GM21786 (cell line): ENCODE measurements around the gene BLACAT1.
A peak's percentile ranks its signal among the peaks of the same experiment; 100 is the strongest.

Experiments
- ATAC-seq: cut with Tn5 transposase; IDR thresholded peaks from one replicate; pipeline ENCODE4 v1.9.1; 2021; ENCODE audit not compliant: unreplicated experiment

BLACAT1 gene

DNA sequence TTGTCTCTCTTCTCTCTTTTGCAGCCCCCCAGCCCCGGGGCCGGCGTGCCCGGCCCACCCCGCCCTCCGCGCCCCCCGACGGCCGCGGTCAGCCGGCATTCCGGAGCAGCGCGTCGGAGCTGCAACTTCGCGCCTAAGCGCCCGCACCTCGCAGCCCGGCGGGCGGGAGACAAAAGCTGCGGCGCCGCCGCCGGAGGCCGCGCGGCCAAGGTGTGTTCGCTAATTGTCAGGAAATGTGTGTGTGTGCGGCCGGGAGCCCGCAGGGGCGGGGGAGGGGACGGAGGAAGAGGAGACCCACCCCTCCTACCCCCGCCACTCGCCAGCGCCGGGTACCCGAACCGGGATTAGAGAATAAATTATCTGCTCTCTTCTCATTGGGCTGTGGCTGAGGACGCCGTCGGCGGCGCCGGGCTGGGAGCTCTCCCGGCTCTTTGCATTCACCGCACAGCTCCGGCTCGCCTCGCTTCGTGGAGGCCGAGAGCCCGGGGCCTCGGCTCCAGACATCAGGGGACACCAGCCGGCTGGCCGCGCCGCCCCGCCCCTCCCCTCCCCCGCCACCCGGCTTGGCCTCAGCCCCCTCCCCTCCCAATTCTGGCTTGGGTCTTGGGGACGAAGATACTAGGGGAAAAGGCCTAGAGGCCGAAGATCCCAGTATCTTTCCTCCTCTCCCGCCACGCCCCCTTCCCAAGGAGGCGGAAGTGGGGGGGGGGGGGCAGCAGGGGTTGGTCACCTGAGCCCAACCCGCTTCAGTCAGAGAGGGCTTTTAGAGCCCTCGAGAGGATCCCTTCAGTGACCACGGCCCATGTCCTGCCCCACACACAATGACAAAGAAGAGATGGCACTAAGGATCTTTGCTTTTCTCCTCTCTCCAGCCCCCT is 1.3 kb upstream of the BLACAT1 start:
- ATAC-seq = no peak

DNA sequence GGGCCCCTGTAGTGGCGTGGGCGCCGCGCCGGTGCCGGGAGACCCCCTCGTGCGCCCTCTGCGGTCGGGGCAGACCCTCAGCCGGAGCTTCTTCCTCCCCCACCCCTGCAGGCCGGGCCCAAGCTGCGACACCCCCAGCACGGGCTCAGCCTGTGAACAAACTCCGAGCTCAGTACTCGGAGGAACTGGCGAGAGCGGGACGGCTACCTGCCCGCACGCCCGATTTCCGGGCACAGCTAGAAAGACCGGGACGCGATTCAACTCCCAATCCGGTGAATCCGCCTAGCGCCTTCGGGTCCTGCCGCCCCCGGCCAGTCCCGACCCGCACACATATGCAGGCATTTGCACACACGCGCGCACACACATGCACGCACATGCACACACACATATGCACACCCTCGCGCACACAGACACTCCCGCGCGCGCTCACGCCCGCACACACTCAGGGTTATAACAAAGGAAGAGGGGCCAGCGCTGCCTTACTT is 580 bp upstream of the BLACAT1 start:
- no peak for ATAC-seq

DNA sequence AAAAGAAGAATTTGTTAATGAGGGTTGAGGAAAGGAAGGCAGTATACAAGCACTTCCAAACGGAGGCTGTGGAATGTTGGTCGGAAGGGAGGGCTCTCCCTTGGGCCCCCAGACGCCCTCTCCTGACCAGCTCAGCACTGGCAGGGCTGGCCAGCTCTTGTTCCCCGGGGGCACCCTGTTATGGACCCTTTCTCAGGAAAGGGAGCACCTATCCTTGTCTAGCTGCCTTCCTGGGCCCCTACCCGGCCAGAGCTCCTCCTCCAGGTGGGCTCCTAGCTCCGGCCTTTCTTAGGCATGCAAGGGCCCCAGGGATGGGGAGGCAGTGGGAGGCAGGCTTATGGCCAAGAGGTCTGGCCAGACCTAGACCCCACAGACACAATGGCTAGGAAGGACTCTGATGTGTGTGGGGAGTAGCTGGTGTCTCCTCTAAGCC is 926 bp downstream of the BLACAT1 start:
- no peak for ATAC-seq

DNA sequence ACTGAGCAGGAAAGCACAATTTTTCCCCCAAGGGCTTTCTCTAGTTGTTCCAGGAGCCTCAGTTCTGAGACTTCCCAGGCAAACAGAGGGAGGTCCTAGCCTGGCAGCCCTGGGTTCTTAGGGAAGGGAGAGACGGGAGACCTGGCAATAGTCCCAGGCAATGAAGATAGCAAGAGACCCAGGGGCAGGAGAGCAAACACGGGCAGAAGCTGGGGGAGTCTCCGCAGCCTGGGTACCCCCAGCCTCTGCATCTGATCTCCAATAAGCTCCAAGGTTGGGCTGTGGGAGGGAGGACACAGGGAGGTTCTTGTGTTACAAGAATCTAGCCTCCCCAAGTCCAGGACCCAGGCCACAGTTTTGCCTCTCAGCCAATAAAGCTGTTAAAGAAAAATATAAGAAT is 2.4 kb downstream of the BLACAT1 start:
- no peak for ATAC-seq

DNA sequence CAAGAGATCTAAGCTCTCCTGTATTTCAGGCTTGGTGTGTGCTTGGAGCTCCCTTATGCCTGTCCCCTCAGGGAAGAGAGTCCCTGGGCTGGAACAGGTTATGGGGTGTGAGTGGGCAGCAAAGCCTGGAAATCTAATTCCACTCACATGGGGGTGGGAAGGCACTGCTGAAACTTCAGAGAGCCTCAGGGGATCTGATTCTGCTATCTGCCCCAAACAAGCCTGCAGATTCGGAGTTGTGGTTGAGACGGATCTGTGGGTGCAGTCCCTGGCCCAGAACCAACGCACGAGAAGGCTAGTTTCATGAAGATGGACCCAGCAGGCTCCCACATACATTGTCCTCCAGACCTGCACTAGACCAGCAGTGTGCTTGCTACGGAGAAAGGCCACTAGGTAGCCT is 2.9 kb downstream of the BLACAT1 start:
- no peak for ATAC-seq

DNA sequence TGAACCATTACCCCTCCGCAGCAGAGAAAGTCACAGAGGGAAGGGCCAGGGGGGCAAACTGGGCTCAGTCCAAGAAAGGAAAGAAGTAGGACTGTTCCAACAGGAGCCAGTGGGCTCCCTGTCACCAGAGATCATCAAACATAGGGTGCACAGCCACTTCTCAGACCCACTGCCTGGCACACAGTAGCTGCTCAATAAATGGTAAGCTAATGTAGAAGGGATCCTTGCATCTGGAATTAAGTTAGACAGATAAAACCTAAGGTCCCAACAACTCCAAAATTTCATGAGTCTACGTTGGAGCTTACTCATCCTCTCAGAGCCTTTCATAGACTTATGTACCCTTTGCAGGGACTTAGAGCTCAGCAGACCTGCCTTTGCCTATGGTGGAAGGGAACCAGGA is 3.5 kb downstream of the BLACAT1 start:
- ATAC-seq = no peak

DNA sequence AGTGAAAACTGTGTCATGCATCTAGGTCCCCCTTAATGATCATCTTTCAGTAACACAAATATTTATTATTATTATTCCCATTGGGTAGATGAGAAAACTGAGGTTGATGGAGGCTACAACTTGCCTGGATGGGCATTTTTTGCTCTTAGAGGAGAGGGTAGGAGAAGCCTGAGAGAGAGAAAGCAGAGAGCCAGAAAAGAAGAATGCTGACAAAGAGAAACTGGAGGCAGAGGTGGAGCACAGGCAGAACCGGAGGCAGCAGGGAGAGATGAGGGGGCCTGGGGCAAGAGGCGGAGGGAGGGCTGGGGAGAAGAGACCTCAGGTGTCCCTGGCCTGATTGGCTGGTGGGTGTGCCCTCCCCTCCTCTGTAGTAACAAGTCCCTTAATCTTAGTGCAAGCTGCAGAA is 4.1 kb downstream of the BLACAT1 start:
- no peak for ATAC-seq

DNA sequence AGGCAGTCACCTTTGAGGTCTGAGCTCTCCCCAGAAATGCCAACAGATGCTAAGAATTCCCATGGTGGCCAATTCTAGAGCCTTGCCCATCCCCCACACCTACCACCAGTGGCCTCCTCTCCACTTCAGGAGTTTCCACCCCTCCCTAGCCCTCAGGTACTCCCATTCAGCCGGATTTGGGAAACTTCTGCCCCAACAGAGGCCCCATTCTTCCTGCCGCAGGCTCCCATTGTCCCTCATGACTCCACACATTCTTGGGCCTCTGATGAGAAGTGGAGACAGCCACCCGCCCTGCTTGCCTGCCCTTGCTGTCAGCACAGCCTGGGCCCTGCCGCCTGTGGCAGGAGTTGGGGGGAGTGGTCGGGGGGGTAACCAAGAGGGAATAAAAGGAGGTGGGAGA is 4.6 kb downstream of the BLACAT1 start:
- ATAC-seq = no peak

DNA sequence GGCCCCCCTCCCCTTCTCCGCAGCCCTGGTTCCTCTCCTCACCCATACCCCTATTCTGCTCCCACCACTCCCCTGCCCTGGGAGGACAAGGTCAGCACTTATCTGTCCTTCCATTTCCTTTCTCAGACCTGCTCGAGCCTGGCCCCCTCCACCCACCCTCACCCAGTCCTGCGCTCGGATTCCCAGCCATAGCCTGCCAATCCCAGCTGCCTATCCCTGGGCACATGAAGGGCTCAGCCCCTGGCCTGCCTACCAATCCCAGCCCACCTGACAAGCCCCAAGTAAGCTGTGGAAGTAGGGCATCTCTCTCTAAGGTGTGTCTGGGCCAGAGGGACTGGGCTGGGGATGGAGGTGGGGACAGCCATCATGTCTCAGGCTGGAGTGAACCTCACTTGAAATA is 5.4 kb downstream of the BLACAT1 start:
- no peak for ATAC-seq

DNA sequence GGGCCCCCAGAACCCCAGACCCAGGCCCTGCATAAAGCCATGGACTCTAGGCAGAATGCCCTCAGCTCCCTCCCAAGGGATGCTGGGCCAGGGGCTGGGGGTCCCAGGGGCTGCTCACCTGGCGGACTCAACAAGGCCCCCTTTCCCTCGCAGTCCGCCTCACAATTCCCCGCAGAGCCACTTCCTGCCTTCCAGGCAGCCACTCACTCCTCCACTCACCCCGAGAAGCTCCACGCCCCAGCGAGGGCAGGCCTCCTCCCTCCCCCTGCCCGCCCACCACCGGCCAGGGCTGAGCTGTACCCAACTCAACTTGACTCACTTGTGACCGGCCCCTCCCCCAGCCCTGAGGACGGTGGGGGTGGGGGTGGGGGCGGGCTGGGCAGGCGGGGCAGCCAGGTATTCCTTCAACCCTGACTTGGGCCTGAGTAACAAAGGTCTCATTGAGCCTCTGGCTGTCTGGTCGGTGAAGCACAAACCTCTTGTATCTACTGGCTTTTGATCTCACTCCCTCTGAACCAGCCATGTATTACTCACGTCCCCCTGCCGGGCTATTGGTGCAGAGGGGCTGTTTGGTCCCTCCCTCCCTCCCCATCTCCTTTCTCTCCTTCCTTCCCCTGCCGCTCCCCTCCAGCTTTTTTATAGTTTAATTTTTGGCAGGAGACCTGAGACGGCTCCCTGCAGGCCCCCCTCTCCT is 5.9 kb downstream of the BLACAT1 start:
- peak; percentile 58 for ATAC-seq

DNA sequence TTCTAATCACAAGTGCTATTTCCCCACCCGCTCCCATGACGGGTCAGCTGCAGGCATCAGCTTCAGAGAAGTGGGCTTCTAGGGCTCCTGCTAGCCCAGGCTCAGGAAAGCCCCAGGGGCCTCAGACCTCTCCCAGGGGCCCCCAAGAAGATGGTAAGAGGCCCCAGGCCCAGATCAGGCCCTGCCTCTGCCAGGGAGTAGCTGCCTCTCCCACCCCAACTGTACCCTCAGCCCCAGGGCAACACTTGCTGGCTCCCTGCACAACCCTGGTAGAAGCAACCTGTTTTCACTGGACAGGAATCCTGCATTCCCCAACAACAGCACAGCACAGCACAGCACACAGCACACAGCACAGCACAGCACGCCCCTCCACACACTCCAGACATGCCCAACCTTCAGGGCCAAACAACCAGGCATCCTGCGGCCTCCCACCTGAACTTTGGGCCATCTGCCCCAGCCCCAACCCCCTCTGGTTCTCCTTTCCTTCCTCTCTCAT is 6.5 kb downstream of the BLACAT1 start:
- no peak for ATAC-seq

DNA sequence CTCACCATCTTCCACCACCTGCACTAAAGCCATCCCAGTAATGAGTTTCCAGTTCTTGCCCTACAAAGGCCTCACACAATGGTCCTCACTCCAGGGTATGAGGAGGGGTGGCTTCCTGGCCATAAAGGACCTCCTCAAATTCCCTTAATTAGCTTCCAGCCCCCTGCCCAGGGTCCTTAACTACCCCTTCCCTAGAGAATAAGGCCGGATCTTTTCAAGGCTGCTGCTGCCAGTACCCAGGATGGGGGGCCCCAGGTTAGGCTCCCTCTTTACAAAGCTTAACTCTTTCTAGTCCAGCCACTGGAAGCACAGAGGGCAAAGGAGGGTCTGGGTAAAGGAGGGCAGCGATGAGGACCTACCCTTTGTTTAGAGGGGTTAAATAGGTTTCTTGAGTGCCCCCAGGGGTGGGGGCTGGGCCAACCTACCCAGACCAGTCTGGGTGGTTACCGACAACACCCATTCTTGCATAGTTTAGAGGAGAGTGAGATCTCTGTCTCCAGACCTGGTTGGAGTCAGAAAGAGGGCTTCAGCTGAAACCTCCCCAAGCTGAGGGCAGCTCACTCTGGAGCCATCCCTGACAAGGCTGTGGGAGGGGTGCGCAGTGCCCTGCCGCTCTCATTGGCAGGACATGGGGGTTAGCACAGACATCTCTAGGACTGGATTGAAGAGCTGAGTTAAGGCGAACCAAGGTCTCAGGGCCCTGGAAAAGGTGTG is 7.1 kb downstream of the BLACAT1 start:
- ATAC-seq = no peak

DNA sequence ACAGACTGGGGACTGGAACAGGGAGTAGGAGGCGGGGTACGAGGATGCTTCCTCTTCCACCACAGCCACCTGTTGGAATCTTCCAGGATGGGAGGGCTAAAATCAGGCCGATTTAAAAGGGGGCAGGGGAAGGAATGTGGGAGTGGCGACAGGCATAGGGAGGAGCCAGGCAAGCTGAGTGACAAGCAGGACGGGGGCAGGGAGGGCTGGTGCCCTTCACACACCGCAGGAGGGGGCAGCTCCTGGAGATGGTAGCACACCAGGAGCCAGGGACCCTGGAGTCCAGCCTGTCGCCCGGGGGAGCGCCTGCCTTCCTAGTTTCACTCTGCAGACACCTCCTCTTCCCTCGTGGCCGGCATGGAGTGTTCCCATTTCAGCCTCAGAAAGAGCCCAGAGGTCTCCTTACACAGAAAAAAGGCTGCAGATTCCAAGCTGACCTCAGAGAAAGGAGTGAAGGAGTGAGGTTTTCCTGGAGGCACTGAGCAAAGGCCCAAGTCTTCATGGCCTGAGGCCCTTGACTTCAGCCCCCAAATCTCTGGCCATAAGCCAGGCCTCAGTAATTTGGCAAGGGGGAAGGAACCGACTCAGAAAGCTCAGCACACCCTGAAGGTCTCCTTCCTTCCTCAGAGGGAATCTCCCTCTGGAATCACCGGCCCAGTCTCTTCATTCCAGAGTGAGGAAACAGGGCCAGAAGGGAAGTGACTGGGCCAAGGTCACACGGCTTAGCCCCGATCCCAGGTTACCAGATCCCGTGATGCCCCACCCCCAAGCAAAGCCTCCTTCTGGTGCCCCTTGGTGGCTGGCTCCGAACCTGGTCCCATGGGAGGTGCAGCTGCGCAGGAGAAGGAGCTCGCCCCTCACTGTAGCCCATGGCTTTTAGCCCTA is 8.1 kb downstream of the BLACAT1 start:
- no peak for ATAC-seq

DNA sequence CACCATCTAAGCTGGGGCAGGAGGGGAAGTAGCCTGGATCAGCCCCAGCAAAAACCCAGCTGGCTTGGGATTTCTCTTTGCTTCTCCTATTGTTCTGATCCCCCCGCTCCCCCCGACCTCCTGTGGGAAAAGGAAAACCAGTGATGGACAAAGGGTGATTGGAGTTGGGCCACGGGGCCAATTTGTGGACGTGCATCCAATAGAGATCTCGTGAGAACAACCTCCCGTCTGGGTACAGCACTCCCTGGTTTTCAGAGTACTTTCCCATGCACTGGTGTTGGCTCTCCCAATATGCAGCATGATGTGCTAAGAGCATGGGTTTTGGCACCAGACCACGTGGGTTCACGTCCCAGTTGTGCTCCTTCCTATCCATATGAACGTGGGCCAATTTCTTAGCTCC is 9.0 kb downstream of the BLACAT1 start:
- ATAC-seq = no peak

DNA sequence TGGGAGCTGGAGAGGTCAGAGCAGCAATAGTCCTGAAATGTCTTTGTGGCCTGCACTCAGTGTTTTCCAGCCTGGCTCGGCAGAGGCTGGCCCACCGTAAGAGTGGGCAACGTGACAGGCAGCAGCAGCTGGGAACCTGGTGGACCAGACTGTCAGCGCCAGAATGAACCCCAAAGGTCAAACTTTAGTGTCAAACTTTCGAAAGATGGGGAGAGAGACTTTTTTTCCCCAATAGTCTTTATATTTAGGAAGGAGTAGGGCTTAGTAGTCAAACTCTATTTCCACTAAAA is 10.3 kb downstream of the BLACAT1 start:
- no peak for ATAC-seq

DNA sequence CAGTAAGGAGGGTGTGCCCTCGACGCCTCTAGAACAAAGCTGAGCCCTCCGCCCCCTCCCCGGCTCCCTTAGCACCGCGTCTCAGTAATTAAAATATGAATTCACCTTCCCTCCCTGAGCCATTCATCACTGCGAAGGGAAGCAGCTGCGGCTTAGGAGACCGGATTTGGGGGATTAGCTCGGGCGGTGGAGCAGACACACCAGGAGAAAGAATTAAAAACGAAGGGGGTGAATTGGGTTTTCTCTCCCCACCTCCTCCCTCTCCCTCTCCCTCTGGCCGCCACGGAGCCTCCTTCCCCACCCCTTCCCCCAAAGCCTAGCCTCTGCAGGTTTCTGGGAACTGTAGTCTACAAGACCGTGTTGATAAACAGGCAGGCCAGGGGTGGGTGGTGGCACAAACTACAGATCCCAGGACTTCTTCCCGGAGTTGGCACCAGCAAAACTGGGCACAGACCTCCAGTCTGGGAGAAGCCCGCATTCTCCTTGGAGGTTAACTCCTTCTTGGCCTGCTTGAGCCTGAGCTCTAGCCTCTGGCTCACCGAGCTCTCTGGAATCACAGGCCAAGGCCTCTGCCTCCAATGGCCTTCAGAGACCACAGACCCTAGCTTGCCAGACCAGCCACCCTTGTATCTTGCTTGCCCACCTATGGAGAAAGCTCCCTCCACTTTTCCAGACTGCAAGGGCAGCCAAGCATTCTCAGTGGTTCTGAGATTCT is 10.8 kb downstream of the BLACAT1 start:
- ATAC-seq = no peak

DNA sequence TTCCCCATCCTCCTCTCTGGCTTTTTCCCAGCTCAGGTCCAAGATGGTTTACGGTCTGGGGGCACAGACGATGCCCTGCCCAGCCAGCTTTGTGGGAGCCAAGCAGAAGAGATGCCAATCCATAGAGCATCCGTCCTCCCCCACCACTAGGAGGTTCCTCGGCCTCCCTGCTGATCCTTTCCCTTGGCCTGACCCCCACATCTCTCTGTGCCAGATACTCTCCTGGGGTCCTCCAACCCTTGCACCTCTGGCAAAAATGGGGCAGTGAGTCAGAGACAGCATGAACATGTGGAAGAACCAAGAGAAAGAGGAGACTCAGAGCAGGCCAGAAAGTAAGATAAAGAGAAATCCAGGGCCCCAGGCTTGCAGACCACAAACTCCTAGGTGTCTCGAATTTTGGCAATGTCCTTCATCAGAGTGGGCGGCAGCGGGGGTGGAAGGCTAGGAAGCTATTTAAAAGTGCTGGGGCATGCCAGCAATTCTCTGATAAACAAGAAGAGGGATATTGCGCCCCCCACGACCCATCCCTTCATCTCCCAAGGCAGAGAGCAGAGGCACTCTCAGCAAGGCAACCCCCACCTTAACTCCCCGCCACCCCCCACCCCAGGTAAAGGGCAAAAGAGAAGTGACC is 11.4 kb downstream of the BLACAT1 start:
- no peak for ATAC-seq

DNA sequence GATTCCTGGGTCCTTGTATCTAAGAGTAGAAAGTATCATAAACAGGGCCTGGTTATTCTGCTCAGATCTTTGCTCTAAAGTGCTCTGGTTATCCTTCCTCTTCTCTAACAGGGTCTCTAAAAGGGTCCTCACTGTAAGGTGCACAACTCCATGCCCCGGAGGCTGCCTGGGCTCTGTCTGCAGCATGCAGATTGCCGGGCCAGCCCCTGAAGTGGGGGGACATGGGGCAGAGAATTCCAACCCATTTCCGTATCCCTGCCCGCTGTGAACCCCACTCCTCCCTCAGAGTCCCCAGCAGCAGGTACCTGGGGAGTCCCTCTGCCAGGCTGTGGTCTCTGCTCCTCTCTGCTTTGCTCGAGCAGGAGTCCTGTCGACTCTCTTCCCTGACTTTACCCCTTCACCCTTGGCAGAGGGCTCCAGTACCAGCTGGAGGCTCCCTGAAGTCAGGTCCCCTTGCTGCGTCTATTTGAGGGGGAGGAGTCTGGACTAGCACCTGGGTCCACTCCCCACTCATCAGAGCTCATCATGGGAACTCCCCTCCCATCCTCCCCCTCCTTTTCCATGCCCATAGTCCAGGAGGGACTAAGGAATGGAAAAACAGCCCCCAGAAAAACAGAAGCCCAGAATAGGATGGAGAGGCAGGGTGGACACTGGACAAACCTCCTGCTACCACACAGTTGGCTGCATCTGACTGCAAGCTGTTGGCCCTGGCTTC is 12.1 kb downstream of the BLACAT1 start:
- ATAC-seq = no peak
